ENCODE data around the gene C9. TPM values are rescaled to one million over a fixed set of nuclear protein-coding genes. Genes with fewer than 3 reads are reported as not detected.

Gene C9
- total RNA-seq, 4 donors from 2014 or later: not detected

DNA sequence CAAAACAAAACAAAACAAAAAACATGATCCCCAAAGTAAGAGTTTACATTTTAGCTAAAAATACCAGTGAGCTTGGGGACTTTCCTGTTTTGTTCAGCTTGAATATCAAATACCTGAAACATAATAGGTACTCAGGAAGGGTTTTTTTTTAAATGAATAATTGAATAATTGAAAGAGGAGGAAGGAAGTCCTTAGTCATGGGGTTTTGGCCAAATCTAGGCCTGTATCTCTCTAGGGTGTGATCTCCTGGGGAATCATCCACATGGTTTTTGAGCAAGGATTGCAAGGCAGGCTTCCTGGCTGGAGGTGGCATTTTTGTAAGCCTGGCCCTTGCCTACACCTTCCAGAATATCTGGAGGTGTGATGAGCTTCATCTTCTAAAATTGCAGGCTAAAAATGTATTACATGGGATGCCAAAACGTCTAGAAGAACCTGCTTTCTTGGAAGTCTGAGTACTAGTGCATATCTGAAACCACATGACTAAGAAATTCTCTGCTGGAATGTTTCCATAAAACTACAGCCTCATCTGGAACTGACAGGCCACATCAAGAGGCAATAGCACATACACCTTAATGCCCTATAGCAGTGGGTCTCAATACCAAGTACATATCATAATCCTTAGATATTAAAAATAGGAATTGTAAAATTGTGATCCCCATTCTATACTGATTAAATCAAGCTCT, 10.4 kb downstream of the C9 start:
- intact Hi-C loops (cut with DNase I; ENCODE audit: low total_unique reads) (no loop called here), in situ Hi-C loops (cut with MboI; ENCODE audit: low pct_ligation_motif_present in 1 of 4, low pct_unique_long_range_greater_than_20kb in 1 of 4, low sequenced_read_pairs in 3 of 4) (no loop called here)
- Histone ChIP-seq H3K4me1 (no peaks in the 10 kb centered on the region), H3K4me3 (no peak overlapping the region), H3K36me3 (no peaks in the 10 kb centered on the region), H3K27ac (no peak overlapping the region), H3K9me3 (no peaks in the 10 kb centered on the region), H3K27me3 (no peaks in the 10 kb centered on the region)
- no peak for DNase-seq
- 58% methylated on average over 1 of the region's 1 CpG; no CpG with 5 or more reads in 1 of the 2 donors for WGBS, 2 donors (ENCODE audit: low coverage in 1 of 2)
- TF ChIP-seq CTCF (IDR thresholded peaks at IDR 0.05) (no peak), POLR2A (IDR thresholded peaks at IDR 0.05) (no peak), POLR2AphosphoS5 (IDR thresholded peaks at IDR 0.05) (no peak), EP300 (IDR thresholded peaks at IDR 0.05; ENCODE audit: low read depth) (no peak)

DNA sequence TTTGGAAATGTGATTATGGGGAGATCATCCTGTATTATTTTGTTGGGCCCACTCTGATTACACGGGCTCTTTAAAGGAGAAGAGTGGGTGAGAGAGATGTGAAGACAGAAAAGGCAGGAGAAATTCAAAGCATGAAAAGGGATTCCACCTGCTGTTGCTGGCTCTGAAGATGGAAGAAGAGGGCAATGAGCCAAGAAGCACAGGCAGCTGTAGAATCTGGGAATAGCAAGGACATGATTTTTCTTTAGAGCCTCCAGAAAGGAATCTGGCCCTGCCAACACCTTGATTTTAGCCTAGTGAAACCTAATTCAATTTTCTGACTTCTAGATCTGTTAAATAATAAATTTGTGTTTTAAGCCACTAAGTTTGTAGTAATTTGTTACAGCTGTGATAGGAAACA, 11.3 kb downstream of the C9 start:
- intact Hi-C loops (cut with DNase I; ENCODE audit: low total_unique reads) (no loop called here), in situ Hi-C loops (cut with MboI; ENCODE audit: low pct_ligation_motif_present in 1 of 4, low pct_unique_long_range_greater_than_20kb in 1 of 4, low sequenced_read_pairs in 3 of 4) (no loop called here)
- no peaks in the 10 kb centered on the region for H3K4me1 ChIP-seq
- no peak for TF ChIP-seq EP300 (IDR thresholded peaks at IDR 0.05; ENCODE audit: low read depth)
- TF ChIP-seq POLR2A (IDR thresholded peaks at IDR 0.05): no peak
- TF ChIP-seq CTCF (IDR thresholded peaks at IDR 0.05): no peak
- TF ChIP-seq POLR2AphosphoS5 (IDR thresholded peaks at IDR 0.05): no peak
- no peak overlapping the region for H3K27ac ChIP-seq
- WGBS, 2 donors (ENCODE audit: low coverage in 1 of 2): 43 to 81% methylated on average over 1 of the region's 1 CpG
- no peak overlapping the region for H3K4me3 ChIP-seq
- no peak for DNase-seq
- no peaks in the 10 kb centered on the region for H3K27me3 ChIP-seq
- H3K9me3 ChIP-seq: no peaks in the 10 kb centered on the region
- no peaks in the 10 kb centered on the region for H3K36me3 ChIP-seq

GRCh38 chr5:39352170-39352569, 12.1 kb downstream of the C9 start:
- no peaks in the 10 kb centered on the region for H3K36me3 ChIP-seq
- H3K27ac ChIP-seq: no peak overlapping the region
- no peak for DNase-seq
- no peak overlapping the region for H3K4me3 ChIP-seq
- no peaks in the 10 kb centered on the region for H3K27me3 ChIP-seq
- TF ChIP-seq EP300 (IDR thresholded peaks at IDR 0.05; ENCODE audit: low read depth) (no peak), POLR2A (IDR thresholded peaks at IDR 0.05) (no peak), POLR2AphosphoS5 (IDR thresholded peaks at IDR 0.05) (no peak), CTCF (IDR thresholded peaks at IDR 0.05) (no peak)
- intact Hi-C loops (cut with DNase I; ENCODE audit: low total_unique reads): no loop called here
- no peaks in the 10 kb centered on the region for H3K4me1 ChIP-seq
- in situ Hi-C loops (cut with MboI; ENCODE audit: low pct_ligation_motif_present in 1 of 4, low pct_unique_long_range_greater_than_20kb in 1 of 4, low sequenced_read_pairs in 3 of 4): no loop called here
- WGBS, 2 donors (ENCODE audit: low coverage in 1 of 2): 88 to 100% methylated on average over 1 to 2 of the region's 2 CpGs
- no peaks in the 10 kb centered on the region for H3K9me3 ChIP-seq

- no peak overlapping the region for H3K4me3 ChIP-seq
- no peaks in the 10 kb centered on the region for H3K4me1 ChIP-seq
- TF ChIP-seq CTCF (IDR thresholded peaks at IDR 0.05): no peak
- no peak for TF ChIP-seq POLR2A (IDR thresholded peaks at IDR 0.05)
- TF ChIP-seq EP300 (IDR thresholded peaks at IDR 0.05; ENCODE audit: low read depth): no peak
- TF ChIP-seq POLR2AphosphoS5 (IDR thresholded peaks at IDR 0.05): no peak
- intact Hi-C loops (cut with DNase I; ENCODE audit: low total_unique reads) (no loop called here), in situ Hi-C loops (cut with MboI; ENCODE audit: low pct_ligation_motif_present in 1 of 4, low pct_unique_long_range_greater_than_20kb in 1 of 4, low sequenced_read_pairs in 3 of 4) (no loop called here)
- DNase-seq: no peak
- H3K36me3 ChIP-seq: no peaks in the 10 kb centered on the region
- no peaks in the 10 kb centered on the region for H3K9me3 ChIP-seq
- WGBS, 2 donors (ENCODE audit: low coverage in 1 of 2): 78 to 84% methylated on average over 4 of the region's 4 CpGs
- H3K27me3 ChIP-seq: no peaks in the 10 kb centered on the region
- H3K27ac ChIP-seq: no peak overlapping the region
These were observed 14.8 kb downstream of the C9 start for GRCh38 chr5:39349484-39349883.

Data from transverse colon (tissue), 4 donors.